GM23338 (cell line): ENCODE measurements around the gene LOC101059915.

Experiments used
- CREB1 ChIP-seq: fragments of 250-450 bp; sonication (Bioruptor Pico); IDR thresholded peaks from 2 replicates; pipeline ENCODE4 v1.5.0; 2020; ENCODE audit warnings: low read depth, mild to moderate bottlenecking, moderate library complexity
- CTCF ChIP-seq, 2 experiments: fragments of 200-600 bp in 1 of 2; sonication (generic) in 1 of 2; conservative IDR thresholded peaks; 2 replicates each; pipeline versions ENCODE4 v1.5.1 to v1.6.1; 2016 to 2017; ENCODE audit warnings: antibody characterized with exemption in 2 of 2, low read depth in 2 of 2, mild to moderate bottlenecking in 2 of 2, moderate library complexity in 1 of 2
- EZH2 ChIP-seq: fragments of 200-600 bp; sonication (generic); IDR thresholded peaks from one replicate; pipeline ENCODE4 v1.8.0; 2017; ENCODE audit warnings: antibody characterized with exemption, mild to moderate bottlenecking, low read depth; ENCODE audit not compliant: unreplicated experiment
- EZH2phosphoT487 ChIP-seq: fragments of 200-600 bp; sonication (generic); IDR thresholded peaks from one replicate; pipeline ENCODE4 v1.8.1; 2018; ENCODE audit warnings: antibody characterized with exemption; ENCODE audit not compliant: unreplicated experiment
- JUNB ChIP-seq: IDR thresholded peaks from one replicate; pipeline ENCODE4 v1.6.1; 2016; ENCODE audit warnings: antibody characterized with exemption; ENCODE audit not compliant: unreplicated experiment
- NANOG ChIP-seq: IDR thresholded peaks from 2 replicates; pipeline ENCODE4 v1.6.1; 2016; ENCODE audit warnings: antibody characterized with exemption, borderline replicate concordance
- POLR2AphosphoS5 ChIP-seq: IDR thresholded peaks from 2 replicates; pipeline ENCODE4 v1.6.1; 2016; ENCODE audit warnings: antibody characterized with exemption, low read depth
- STAT1 ChIP-seq: IDR thresholded peaks from one replicate; pipeline ENCODE4 v1.6.1; 2016; ENCODE audit warnings: antibody characterized with exemption; ENCODE audit not compliant: unreplicated experiment
- ZNF331 ChIP-seq: fragments of 250-450 bp; sonication (Bioruptor Pico); IDR thresholded peaks from 2 replicates; pipeline ENCODE4 v1.5.0; 2020; ENCODE audit warnings: low read depth, mild to moderate bottlenecking, moderate library complexity
- ZNF462 ChIP-seq: fragments of 250-450 bp; sonication (Bioruptor Pico); IDR thresholded peaks from 2 replicates; pipeline ENCODE4 v1.5.0; 2020; ENCODE audit warnings: mild to moderate bottlenecking, moderate library complexity

Gene LOC101059915

GRCh38 chrX:71618303-71618721 lies 49.0 kb upstream of the LOC101059915 start, which contains the start of gene CXCR3 (continued):
- TF ChIP-seq ZNF462 (CRISPR knock-in tag) (no peak), EZH2phosphoT487 (no peak), POLR2AphosphoS5 (no peak), EZH2 (no peak), CTCF (conservative IDR thresholded peaks at IDR 0.05; ENCODE audit: low read depth in 2 of 2) (no peak), NANOG (no peak), ZNF331 (CRISPR knock-in tag) (no peak), CREB1 (CRISPR knock-in tag) (no peak), JUNB (no peak), STAT1 (no peak)
